Stimulated activated CD4-positive, alpha-beta T cell treated with anti-CD3 and anti-CD28 coated beads, TNF-alpha, amount 100 ng/mL, for 1 hour (primary cell): ENCODE results near the gene COL10A1.

Source experiments
- DNase-seq, 3 donors: peaks; one replicate each; pipeline ENCODE4 v3.0.0-alpha.2; 2020; ENCODE audit warnings: low read depth in 3 of 3, low spot score in 1 of 3

The COL10A1 gene

DNA sequence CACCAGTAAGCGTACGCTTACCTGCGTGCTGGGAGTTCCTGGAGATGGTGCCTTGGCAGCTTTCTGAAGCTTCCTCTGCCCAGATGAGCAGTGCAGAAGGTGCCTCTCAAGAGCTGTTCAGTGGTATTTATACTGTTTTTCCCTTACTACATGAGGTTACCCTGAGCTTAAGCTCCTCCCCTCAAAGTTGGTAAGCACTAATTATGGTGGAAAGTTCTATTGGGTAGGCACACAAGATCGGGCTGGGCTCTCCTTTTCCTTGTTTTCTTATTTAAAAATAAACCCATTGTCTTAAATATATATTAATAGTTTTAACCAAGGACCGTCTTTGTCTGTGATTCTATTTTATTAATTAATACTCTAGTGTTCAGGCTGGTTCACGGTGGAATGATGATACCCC, at the start of gene COL10A1:
COL10A1 (minus strand) TSS at position 101 of the 400 bp plus-strand sequence. CDS start 640 bp downstream, outside the sequence.
- no peak for DNase-seq

DNA sequence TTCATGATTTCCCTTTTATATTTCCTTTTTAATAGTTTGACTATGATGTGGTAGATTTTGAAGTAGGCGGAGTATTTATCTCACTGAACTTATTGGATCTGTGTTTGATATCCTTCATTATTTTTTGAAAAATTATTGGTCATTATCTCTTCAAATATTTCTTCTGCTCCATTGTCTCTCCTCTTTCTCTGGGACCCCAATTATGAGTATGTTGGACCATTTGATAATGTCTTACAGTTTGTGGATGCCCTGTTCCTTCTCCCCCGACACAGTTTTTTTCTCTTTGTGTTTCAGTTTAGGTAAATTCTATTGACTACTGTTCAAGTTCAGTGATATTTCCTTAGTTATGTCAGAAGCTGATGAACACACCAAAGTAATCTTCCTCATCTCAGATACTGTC, 49.4 kb upstream of the COL10A1 start:
- DNase-seq, result no peak

GRCh38 chr6:116173928-116174327, 48.0 kb upstream of the COL10A1 start:
- DNase-seq, result no peak

DNA sequence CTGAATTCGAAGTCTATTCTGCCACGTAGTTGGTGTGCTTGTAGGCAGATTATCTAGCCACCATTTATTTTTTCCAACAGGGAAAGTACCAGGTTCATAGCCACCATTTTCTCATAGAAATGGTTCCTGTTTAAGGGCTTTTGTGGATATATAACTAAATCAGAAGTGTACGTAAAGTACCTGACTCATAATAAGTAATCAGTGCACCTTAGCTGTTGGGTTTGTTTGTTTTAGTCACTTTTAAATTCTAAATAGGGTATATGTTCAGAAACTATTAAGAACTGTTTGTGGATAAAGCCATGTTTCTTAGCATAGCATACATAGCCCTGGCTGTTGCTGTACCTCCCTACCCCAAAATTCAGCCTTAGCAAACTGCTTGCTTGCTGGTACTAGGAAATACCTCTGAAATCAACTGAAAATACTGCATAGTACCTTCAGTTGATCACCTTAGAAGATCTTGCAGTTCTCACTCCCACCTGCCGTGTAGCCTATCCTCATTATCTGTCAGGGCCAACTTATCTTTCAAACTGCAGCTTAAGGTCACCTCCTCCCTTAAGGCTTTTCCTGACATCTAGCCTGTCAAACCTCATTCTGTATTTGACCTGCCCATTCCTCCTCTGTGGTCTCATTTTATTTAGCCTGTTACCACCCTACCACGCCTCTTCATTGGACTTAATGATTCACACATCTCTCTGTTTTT, 44.6 kb upstream of the COL10A1 start:
- no peak for DNase-seq

- no peak for DNase-seq
Observed at GRCh38 chr6:116169880-116170279, 43.9 kb upstream of the COL10A1 start.

- DNase-seq, result no peak
Observed at GRCh38 chr6:116168148-116168547, 42.2 kb upstream of the COL10A1 start.

DNA sequence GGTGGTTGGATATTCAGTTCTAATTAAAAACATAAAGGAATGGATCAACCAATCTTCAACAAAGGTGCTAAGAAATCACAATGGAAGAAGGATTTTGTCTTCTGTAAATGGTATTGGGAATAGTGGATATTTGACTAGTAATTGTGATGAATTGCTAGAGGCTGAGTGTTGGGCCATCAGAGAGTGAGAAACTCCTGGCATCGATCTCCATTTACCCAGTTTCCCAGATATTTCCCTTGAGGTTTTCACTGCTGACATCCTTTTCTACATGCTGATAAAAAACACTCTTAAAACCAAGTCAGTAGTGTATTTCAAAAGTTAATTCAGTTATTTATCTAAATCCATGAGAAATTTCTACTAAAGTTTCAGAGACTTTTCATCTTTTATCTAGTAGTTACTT, 40.4 kb upstream of the COL10A1 start:
- no peak for DNase-seq

DNA sequence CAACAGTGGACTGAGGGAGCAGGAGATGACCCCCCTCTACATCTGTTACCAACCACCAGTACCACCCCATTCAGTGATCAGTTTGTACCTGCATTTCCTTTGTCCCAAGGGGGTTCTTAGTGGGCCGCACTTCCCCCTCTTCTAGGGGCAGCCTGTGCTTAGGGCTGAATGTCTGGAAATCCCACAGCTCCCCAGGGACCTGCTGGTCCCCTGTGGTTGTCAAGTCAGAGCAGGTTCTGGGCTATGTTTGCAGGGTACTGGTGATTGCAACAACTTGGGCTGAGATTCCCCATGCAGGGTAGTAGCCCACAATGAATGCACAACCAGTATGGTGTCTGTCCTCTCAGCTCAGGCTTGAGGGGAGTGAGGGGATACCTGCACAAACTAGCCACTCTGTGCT, 39.7 kb upstream of the COL10A1 start:
- no peak for DNase-seq

GRCh38 chr6:116159782-116160524, 34.0 kb upstream of the COL10A1 start:
- DNase-seq, result no peak

- DNase-seq, result no peak
Observed at GRCh38 chr6:116158641-116159040, 32.7 kb upstream of the COL10A1 start.

GRCh38 chr6:116157391-116157790, 31.5 kb upstream of the COL10A1 start:
- DNase-seq, result no peak

GRCh38 chr6:116156405-116157326, 30.7 kb upstream of the COL10A1 start:
- DNase-seq, result no peak

DNA sequence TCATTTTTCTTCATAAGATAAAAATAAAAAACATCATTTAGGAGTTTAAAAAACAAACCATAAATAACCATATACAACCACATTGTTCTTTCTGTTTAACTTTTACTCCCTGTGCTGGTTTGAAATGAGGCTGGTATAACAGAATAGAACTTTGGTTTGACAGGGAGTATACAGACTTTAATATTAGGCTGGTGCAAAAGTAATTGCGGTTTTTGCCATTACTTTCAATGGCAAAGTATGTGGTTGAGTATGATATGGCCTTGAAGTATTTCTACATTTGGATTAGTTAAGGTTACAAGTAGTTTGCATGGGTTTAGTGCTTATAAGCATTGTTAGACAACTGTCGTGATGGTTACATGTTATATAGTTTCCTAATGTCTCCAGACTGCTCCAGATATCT, 29.0 kb upstream of the COL10A1 start:
- no peak for DNase-seq

DNA sequence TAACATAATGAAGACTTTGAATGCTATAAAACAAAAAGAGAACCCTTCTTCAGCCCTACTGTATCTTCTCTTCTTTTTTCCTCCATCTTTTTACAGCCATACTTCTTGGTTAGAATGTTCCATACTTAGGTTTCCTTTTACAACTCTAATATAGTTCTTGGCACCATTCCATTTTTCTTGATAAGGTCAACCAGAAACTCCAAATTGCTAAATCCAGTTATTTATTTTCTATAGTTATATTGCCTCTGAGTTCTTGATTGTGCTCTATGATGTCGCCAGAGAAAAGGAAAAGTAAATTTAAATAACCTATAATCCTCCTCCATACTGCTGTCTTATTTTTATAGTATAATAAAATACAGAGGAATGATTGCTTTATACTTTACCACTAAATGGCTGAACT, 26.7 kb upstream of the COL10A1 start:
- no peak for DNase-seq

- no peak for DNase-seq
Observed at GRCh38 chr6:116145803-116146675, 20.1 kb upstream of the COL10A1 start.

- no peak for DNase-seq
Observed at GRCh38 chr6:116144605-116145004, 18.7 kb upstream of the COL10A1 start.

GRCh38 chr6:116139917-116140316, 14.0 kb upstream of the COL10A1 start:
- no peak for DNase-seq

DNA sequence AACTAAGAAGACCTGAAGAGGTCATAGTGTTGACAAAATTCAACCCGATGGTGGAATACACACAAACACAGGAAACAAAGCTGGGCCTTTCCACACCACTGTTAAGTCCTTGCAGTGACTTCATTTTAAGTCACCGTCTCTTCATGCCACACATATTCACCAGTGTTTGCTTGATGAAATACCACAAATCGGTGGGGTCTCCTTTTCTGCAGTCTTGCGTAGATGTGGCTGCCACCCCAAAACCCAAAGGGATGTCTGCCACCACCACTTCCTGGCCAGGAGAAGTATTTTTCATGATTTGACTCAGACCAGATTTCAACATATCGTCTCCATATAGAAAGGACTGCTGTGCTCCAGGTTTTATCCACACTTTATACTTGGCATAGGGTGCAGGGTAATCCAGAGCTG, 11.0 kb upstream of the COL10A1 start:
- no peak for DNase-seq

DNA sequence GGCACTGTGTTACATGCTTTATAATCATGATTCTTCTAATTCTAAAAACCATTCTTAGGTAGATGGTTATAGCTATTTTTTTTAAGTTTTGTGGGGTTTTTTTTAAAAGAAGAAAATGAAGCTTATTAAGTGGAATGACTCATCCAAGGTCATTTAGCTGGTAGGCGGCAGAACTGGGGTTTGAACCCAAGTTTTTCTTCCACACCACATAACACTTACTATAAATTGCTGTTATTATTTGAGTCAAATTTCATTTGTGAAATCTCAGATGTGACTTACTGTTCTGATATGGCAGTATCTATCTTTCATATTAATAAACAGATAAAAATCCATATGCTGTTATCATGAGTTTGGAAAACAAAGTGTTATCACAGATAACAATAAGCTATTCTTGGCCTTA, 10.4 kb upstream of the COL10A1 start:
- DNase-seq, result no peak

- no peak for DNase-seq
Observed at GRCh38 chr6:116133453-116133852, 7.5 kb upstream of the COL10A1 start.
